ENCODE data around the gene LRP11.

The LRP11 gene

DNA sequence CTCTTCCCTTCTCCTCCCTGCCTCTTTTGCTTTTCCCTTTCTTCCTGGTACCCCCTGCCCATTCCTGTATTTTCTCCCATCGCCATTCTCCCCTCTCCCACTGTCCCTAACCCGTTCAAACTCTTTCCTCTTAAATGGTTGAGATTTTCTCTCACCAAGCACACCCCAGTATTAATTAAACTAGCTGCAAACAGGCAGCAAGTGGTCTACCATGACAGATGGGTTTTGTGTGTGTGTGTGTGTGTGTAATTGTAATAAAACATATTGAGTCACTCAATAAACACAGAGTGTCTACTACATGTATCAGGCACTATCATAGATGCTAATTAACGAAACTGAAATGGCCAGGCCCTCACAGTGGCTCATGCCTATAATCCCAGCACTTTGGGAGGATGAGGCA is 27.1 kb upstream of the LRP11 start:
- no peak overlapping the region for H3K4me3 ChIP-seq (ENCODE audit: low read depth, low read length)
- DNase-seq (ENCODE audit: low read depth), result no peak
- no peak for TF ChIP-seq CTCF (IDR thresholded peaks at IDR 0.05; ENCODE audit: low read depth, low read length, missing control alignments)
- in situ Hi-C loops (cut with HindIII; ENCODE audit: low sequenced_read_pairs), result no loop called here

DNA sequence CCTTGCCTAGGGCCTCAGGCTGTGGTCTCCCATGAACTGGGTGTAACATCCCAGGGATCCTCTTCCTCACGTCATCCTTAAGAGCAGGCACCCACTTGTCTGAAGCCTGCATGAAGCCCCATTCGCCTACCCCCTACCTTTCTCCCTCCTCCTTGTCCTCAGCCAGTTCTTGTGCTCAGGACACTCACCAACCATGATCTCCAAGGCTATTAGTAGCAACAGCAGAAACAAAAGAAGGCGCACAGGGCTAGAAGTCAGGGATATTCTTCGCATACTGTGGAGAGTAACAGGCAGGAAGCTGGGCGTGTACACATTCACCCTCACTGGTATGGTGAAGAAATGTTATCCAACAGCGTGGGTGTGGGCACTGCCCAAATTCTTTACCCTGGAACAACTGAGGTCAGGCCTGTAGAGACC is 26.5 kb upstream of the LRP11 start:
- in situ Hi-C loops (cut with HindIII; ENCODE audit: low sequenced_read_pairs), result no loop called here
- no peak for TF ChIP-seq CTCF (IDR thresholded peaks at IDR 0.05; ENCODE audit: low read depth, low read length, missing control alignments)
- no peak overlapping the region for H3K4me3 ChIP-seq (ENCODE audit: low read depth, low read length)
- DNase-seq (ENCODE audit: low read depth), result no peak

- H3K4me3 ChIP-seq (ENCODE audit: low read depth, low read length), result no peak overlapping the region
- DNase-seq (ENCODE audit: low read depth), result no peak
- TF ChIP-seq CTCF (IDR thresholded peaks at IDR 0.05; ENCODE audit: low read depth, low read length, missing control alignments), result no peak
- in situ Hi-C loops (cut with HindIII; ENCODE audit: low sequenced_read_pairs), result no loop called here
These were observed 25.2 kb upstream of the LRP11 start for GRCh38 chr6:149889326-149889725.

DNA sequence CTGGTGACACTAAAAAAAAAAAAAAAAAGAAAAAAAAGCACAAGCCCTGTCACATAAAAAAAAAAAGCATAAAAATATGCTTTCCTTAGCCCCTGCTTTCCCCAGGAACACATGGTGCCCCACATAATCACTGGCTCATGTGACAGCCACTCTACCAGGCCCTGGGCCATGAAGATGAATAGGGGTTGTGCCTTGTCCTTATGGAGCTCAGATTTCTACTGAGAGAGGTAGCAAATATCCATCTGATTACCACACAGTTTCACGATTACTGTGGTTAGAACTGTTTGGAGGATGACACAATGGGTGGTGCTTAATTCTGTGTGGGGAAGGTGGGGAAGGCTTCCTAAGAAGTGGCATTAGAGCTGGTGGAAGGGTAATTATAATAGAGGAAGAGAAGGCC is 24.5 kb upstream of the LRP11 start:
- no peak overlapping the region for H3K4me3 ChIP-seq (ENCODE audit: low read depth, low read length)
- in situ Hi-C loops (cut with HindIII; ENCODE audit: low sequenced_read_pairs), result no loop called here
- DNase-seq (ENCODE audit: low read depth), result no peak
- no peak for TF ChIP-seq CTCF (IDR thresholded peaks at IDR 0.05; ENCODE audit: low read depth, low read length, missing control alignments)

DNA sequence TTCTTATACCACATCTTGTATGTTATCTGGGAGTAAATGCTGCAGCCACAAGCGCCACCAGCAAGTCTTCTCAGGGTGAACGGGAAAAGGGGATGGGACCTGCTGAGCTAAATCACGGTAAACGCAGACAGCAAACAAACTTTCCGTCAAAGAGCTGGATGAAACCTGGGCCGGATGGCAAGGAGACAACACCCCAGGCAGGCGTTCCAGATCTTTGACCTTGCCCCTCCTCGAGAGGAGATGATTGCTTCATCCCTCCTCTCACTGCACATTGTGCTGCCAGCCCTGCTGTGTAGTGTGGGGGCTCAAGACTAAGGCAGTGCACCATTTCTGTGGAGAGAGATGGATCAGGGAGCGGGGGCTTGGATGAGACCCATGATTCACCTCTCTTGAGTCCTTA is 23.9 kb upstream of the LRP11 start:
- in situ Hi-C loops (cut with HindIII; ENCODE audit: low sequenced_read_pairs), result no loop called here
- DNase-seq (ENCODE audit: low read depth), result no peak
- no peak for TF ChIP-seq CTCF (IDR thresholded peaks at IDR 0.05; ENCODE audit: low read depth, low read length, missing control alignments)
- H3K4me3 ChIP-seq (ENCODE audit: low read depth, low read length), result no peak overlapping the region

- no peak for TF ChIP-seq CTCF (IDR thresholded peaks at IDR 0.05; ENCODE audit: low read depth, low read length, missing control alignments)
- H3K4me3 ChIP-seq (ENCODE audit: low read depth, low read length), result no peak overlapping the region
- no peak for DNase-seq (ENCODE audit: low read depth)
- in situ Hi-C loops (cut with HindIII; ENCODE audit: low sequenced_read_pairs), result no loop called here
These were observed 23.2 kb upstream of the LRP11 start for GRCh38 chr6:149887343-149887742.

GRCh38 chr6:149885888-149886287 is 21.7 kb upstream of the LRP11 start:
- in situ Hi-C loops (cut with HindIII; ENCODE audit: low sequenced_read_pairs), result no loop called here
- no peak for TF ChIP-seq CTCF (IDR thresholded peaks at IDR 0.05; ENCODE audit: low read depth, low read length, missing control alignments)
- DNase-seq (ENCODE audit: low read depth), result no peak
- no peak overlapping the region for H3K4me3 ChIP-seq (ENCODE audit: low read depth, low read length)

Data from astrocyte of the cerebellum (primary cell).